ENCODE results near the gene BEX3.

DNA sequence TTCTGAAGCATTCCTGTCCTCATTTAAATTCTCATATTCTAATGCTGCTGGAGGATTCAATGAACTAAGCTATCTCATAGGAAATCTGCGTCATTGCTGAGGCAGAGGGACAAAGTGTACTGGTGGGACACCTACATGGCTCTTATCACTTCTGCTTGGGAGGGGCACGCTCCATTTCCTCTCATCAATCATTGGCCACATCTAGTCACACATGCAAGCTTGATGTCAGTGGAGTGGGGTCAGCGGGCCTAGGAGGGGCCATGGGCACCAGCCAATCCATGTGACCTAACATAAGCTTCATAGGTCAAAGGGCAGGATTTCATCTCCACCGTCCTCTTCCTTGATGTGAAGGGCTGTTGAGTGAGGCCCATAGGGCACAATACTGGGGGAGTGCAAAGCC, 21.4 kb downstream of the BEX3 start:
- TF ChIP-seq, protein P1, sequence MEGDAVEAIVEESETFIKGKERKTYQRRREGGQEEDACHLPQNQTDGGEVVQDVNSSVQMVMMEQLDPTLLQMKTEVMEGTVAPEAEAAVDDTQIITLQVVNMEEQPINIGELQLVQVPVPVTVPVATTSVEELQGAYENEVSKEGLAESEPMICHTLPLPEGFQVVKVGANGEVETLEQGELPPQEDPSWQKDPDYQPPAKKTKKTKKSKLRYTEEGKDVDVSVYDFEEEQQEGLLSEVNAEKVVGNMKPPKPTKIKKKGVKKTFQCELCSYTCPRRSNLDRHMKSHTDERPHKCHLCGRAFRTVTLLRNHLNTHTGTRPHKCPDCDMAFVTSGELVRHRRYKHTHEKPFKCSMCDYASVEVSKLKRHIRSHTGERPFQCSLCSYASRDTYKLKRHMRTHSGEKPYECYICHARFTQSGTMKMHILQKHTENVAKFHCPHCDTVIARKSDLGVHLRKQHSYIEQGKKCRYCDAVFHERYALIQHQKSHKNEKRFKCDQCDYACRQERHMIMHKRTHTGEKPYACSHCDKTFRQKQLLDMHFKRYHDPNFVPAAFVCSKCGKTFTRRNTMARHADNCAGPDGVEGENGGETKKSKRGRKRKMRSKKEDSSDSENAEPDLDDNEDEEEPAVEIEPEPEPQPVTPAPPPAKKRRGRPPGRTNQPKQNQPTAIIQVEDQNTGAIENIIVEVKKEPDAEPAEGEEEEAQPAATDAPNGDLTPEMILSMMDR (IDR thresholded peaks at IDR 0.05), result no peak
- TF ChIP-seq, protein P2, sequence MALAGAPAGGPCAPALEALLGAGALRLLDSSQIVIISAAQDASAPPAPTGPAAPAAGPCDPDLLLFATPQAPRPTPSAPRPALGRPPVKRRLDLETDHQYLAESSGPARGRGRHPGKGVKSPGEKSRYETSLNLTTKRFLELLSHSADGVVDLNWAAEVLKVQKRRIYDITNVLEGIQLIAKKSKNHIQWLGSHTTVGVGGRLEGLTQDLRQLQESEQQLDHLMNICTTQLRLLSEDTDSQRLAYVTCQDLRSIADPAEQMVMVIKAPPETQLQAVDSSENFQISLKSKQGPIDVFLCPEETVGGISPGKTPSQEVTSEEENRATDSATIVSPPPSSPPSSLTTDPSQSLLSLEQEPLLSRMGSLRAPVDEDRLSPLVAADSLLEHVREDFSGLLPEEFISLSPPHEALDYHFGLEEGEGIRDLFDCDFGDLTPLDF (CRISPR knock-in tag; IDR thresholded peaks at IDR 0.05), result no peak
- TF ChIP-seq, protein P3, sequence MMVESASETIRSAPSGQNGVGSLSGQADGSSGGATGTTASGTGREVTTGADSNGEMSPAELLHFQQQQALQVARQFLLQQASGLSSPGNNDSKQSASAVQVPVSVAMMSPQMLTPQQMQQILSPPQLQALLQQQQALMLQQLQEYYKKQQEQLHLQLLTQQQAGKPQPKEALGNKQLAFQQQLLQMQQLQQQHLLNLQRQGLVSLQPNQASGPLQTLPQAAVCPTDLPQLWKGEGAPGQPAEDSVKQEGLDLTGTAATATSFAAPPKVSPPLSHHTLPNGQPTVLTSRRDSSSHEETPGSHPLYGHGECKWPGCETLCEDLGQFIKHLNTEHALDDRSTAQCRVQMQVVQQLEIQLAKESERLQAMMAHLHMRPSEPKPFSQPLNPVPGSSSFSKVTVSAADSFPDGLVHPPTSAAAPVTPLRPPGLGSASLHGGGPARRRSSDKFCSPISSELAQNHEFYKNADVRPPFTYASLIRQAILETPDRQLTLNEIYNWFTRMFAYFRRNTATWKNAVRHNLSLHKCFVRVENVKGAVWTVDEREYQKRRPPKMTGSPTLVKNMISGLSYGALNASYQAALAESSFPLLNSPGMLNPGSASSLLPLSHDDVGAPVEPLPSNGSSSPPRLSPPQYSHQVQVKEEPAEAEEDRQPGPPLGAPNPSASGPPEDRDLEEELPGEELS (CRISPR knock-in tag; IDR thresholded peaks at IDR 0.05), result no peak
- TF ChIP-seq, protein P4, sequence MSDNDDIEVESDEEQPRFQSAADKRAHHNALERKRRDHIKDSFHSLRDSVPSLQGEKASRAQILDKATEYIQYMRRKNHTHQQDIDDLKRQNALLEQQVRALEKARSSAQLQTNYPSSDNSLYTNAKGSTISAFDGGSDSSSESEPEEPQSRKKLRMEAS (CRISPR knock-in tag; IDR thresholded peaks at IDR 0.05), result no peak

Measured in WTC11 (cell line).